GM12864 (cell line): ENCODE data around the gene C11orf52.

Experiments
- DNase-seq: peaks from one replicate; pipeline ENCODE4 v3.0.0-alpha.2; 2011; ENCODE audit warnings: low read depth
- H3K4me3 ChIP-seq: 2 replicates; pipeline ENCODE4 v1.5.1; 2011; ENCODE audit warnings: mild to moderate bottlenecking, low read depth, low read length, control low read depth
- TF ChIP-seq, protein P1 (sequence below): IDR thresholded peaks from 2 replicates; pipeline ENCODE4 v1.5.1; 2011; ENCODE audit warnings: low read depth, mild to moderate bottlenecking, moderate library complexity, low read length, control low read depth, inconsistent platforms; ENCODE audit errors: missing control alignments

The C11orf52 gene

DNA sequence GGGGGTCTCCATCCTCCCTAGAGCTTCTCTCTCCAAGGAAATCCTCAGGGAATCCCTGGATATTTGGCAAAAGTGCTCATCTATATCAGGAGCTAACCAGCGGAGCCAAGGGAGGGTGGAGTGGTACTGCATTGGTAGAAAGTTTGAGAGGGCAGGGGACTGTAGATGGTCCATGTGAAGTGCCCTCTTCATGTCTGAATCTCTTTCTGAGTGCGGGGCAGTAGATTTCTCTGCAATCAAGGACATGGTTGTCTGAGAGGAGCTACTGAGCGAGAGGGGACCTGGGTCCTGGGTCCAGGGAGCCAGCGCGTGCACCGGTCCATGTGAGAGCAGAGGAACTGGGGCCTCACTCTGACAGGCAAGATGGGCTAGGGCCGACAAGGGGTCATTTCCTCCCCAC, 19.1 kb downstream of the C11orf52 start:
- no peak for DNase-seq
- peak overlapping the region; percentile 57; the same call in 1 of the 2 replicates for H3K4me3 ChIP-seq
- TF ChIP-seq, protein P1, sequence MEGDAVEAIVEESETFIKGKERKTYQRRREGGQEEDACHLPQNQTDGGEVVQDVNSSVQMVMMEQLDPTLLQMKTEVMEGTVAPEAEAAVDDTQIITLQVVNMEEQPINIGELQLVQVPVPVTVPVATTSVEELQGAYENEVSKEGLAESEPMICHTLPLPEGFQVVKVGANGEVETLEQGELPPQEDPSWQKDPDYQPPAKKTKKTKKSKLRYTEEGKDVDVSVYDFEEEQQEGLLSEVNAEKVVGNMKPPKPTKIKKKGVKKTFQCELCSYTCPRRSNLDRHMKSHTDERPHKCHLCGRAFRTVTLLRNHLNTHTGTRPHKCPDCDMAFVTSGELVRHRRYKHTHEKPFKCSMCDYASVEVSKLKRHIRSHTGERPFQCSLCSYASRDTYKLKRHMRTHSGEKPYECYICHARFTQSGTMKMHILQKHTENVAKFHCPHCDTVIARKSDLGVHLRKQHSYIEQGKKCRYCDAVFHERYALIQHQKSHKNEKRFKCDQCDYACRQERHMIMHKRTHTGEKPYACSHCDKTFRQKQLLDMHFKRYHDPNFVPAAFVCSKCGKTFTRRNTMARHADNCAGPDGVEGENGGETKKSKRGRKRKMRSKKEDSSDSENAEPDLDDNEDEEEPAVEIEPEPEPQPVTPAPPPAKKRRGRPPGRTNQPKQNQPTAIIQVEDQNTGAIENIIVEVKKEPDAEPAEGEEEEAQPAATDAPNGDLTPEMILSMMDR: no peak

DNA sequence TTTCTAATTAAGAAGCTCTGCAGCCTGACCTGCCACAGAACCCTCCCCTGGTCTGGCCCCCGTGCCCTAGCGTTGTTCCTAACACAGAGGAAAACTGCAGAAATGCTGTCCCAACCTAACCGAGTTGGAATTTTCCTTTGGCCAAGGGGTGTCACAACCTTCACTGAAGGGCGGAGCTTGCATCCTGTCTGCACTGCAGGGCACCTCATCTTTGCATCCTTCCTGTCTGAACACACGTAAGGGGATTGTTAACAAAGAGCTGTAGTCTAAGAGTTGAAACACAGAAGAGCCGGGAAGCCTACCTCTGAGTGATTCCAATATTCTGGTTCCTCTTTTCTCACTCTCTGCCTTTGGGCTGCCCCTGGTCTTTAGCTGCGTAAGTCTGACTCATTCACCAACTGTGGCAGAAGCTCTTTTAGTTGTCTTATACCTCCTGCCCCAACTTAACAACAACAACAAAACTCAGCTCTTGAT, 20.0 kb downstream of the C11orf52 start:
- TF ChIP-seq, protein P1: no peak
- DNase-seq: peak; percentile 70
- no peak overlapping the region; the same call in 1 of the 2 replicates for H3K4me3 ChIP-seq

DNA sequence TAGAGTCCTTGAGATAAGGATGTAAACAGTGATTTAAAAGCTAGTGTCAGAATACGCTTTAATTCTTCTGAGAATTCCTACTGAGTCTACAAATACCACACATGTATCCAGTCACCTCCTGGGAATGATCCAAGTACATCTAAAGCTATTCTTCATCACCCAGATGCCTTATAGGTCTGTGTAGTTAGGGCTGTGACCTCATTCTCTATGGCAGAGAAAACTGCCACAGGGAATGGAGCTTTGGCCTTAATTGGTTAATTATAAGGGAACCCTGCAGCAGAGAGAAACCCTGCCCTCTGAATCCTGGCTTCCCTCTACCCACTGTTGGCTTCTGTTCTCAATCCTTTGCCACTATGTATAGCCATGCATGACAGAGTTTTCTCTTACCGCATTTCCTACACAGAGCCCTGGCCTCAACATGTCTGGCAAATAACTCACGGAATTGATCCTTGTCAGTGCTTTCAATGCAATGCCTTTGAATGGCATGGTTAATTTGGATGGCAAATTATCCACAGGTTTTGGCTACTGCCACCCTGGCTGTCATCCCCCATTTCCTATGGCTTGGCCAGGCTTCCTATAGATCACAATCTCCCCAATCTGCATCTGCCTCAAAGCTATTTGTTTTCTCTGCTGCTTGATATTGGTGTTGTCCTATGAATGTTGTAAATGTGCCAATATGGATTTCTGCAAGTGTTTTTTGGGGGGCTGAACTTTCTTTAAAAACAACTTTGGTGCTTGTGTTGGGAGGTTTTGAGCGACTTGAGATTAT, 21.3 kb downstream of the C11orf52 start:
- no peak for DNase-seq
- TF ChIP-seq, protein P1: no peak
- H3K4me3 ChIP-seq: no peak overlapping the region

DNA sequence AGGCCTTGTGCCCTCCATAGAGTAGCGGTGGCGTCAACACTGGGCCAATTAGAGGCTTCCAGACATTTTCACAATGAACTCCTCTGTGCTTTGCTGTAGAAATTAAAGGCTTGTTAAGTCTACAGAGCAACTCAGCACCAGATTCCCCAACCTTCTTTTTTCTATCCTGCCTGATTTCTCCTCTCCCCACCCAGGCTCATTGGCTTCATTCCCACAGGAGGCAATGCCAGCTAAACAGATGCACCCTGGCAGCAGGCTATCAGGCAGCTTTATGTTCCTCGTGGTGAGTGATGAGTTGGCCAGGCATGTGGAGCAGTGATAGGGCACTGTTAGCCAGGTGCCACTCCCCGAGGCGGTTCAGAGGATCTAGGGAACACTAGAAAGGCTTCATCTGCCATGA, 23.2 kb downstream of the C11orf52 start:
- DNase-seq: no peak
- TF ChIP-seq, protein P1: no peak

DNA sequence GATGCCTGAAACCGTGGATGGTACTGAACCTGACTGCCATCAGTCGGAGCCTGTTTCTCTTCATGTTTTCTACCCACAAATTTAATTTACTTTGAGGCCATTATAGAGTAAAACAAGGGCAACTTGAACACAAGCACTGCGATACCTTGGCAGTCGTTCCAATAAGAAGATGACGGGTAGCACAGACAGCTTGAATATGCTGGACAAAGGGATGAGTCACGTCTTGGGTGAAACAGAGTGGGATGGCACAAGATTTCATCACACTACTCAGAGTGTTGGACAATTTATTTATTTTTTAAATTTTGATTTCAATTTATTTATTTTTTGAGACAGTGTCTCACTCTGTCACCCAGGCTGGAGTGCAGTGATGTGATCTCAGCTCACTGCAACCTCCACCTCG, 24.1 kb downstream of the C11orf52 start:
- no peak overlapping the region for H3K4me3 ChIP-seq
- TF ChIP-seq, protein P1: no peak
- DNase-seq: no peak

More for the DNA sequence above, 23.2 kb downstream of the C11orf52 start:
- no peak overlapping the region for H3K4me3 ChIP-seq

DNA sequence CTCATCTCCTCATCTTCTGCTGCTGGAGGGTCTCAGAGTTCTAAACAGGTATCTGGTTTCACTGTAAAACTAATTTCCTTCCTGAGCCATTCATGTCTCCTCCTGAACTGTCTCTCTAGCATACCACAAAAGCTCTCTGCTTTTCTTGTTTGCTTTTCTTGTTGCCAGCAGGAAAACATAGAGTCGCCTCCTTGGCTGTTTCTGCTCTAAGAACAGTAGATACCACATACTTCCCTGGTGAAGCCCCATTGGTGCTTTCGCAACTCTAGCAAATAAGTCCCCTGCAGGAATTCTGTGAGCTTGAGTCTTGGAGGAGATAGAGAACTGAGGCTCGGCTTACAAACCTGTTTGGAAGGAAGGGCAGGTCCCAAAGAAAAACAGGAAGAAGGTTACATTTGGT, 25.4 kb downstream of the C11orf52 start:
- TF ChIP-seq, protein P1: no peak
- H3K4me3 ChIP-seq: no peak overlapping the region
- no peak for DNase-seq

DNA sequence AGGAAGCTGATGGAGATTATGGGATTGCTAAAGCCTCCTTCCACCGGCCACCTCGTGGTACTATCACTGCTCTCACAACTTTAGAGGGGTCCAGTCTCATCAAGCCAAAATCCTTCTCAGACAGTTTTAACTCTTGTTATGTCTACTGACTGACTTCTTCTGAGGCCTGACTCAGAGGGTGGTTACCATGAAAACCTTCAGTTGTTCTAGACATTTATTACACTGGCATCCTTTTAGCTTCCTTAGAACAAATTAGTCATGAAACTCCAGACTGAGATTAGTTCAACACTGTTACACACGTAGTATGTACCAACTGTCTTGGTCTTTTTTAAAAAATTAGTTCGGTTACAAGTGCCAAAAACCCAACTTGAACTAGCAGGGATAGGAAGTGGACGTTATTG, 25.9 kb downstream of the C11orf52 start:
- DNase-seq: no peak
- TF ChIP-seq, protein P1: no peak

More for the DNA sequence above, 25.9 kb downstream of the C11orf52 start:
- no peak overlapping the region for H3K4me3 ChIP-seq
